Fibroblast of lung (primary cell): ENCODE data around the gene SH2D1B. TPM values are rescaled to one million over a fixed set of nuclear protein-coding genes. Genes with fewer than 3 reads are reported as not detected.

Experiments
- DNase-seq, 2 donors: peaks; one replicate each; pipeline versions ENCODE4 v3.0.0 to v3.0.0-alpha.2; 2010; ENCODE audit warnings: low read depth in 2 of 2
- H2AFZ ChIP-seq: 2 replicates; pipeline ENCODE4 v1.5.1; 2012; ENCODE audit warnings: low read length, control low read depth, inconsistent platforms
- H3K27ac ChIP-seq: 2 replicates; pipeline ENCODE4 v1.5.1; 2011; ENCODE audit warnings: low read length, control low read depth; ENCODE audit not compliant: insufficient read depth
- H3K27me3 ChIP-seq: 2 replicates; pipeline ENCODE4 v1.5.1; 2011; ENCODE audit warnings: mild to moderate bottlenecking, low read length; ENCODE audit not compliant: control insufficient read depth, insufficient read depth
- H3K36me3 ChIP-seq: 2 replicates; pipeline ENCODE4 v1.5.1; 2011; ENCODE audit warnings: low read length; ENCODE audit not compliant: control insufficient read depth, insufficient read depth
- H3K4me1 ChIP-seq: 2 replicates; pipeline ENCODE4 v1.5.1; 2011; ENCODE audit warnings: low read length; ENCODE audit not compliant: control insufficient read depth, insufficient read depth; ENCODE audit errors: extremely low read depth
- H3K4me2 ChIP-seq: 2 replicates; pipeline ENCODE4 v1.5.1; 2011; ENCODE audit warnings: low read length, control low read depth; ENCODE audit not compliant: insufficient read depth; ENCODE audit errors: extremely low read depth
- H3K4me3 ChIP-seq, 4 experiments: fragments of 200-600 bp in 1 of 4; sonication (generic) in 1 of 4; replicated peaks in 1 of 4; 2 replicates each; pipeline ENCODE4 v1.5.1; 2011 to 2016; ENCODE audit warnings: low read length in 4 of 4, low read depth in 3 of 4, mild to moderate bottlenecking in 3 of 4, control low read depth in 2 of 4, inconsistent platforms in 1 of 4, mixed read lengths in 1 of 4; ENCODE audit not compliant: insufficient read depth in 1 of 4; ENCODE audit errors: control extremely low read depth in 1 of 4
- H3K79me2 ChIP-seq: 2 replicates; pipeline ENCODE4 v1.5.1; 2012; ENCODE audit warnings: mild to moderate bottlenecking, low read length, inconsistent platforms; ENCODE audit not compliant: control insufficient read depth, insufficient read depth
- H3K9ac ChIP-seq: 2 replicates; pipeline ENCODE4 v1.5.1; 2011; ENCODE audit warnings: mild to moderate bottlenecking, low read length, control low read depth; ENCODE audit not compliant: insufficient read depth
- H3K9me3 ChIP-seq: 2 replicates; pipeline ENCODE4 v1.5.1; 2012; ENCODE audit warnings: low read depth, low read length; ENCODE audit not compliant: control insufficient read depth, insufficient read depth
- H4K20me1 ChIP-seq: 2 replicates; pipeline ENCODE4 v1.5.1; 2011; ENCODE audit warnings: low read length; ENCODE audit not compliant: control insufficient read depth, insufficient read depth; ENCODE audit errors: extremely low read depth
- EZH2 ChIP-seq: IDR thresholded peaks from 2 replicates; pipeline ENCODE4 v1.5.1; 2012; ENCODE audit warnings: low read length, control low read depth, mild to moderate bottlenecking; ENCODE audit errors: missing control alignments
- polyA plus RNA-seq, 2 donors: library from polyadenylated mRNA; depleted of rRNA in 1 of 2; stranded (reverse) in 1 of 2; unstranded in 1 of 2; fragments of >200 nt; gene quantifications; 2 replicates each; pipeline ENCODE4 v1.2.1, GENCODE V29; 2011 to 2012; ENCODE audit warnings: missing spikeins in 1 of 2
- total RNA-seq: library from RNA; depleted of rRNA; stranded (reverse); fragments of >200 nt; gene quantifications from 2 replicates; pipeline ENCODE4 v1.2.1, GENCODE V29; 2014
- TF ChIP-seq, protein P1 (sequence below), 2 donors: IDR thresholded peaks in 1 of 2; conservative IDR thresholded peaks in 1 of 2; 1 replicate in 1 of 2; 2 replicates in 1 of 2; pipeline ENCODE4 v1.5.1; 2011 to 2012; ENCODE audit warnings: low read length in 2 of 2, control low read depth in 1 of 2, inconsistent platforms in 1 of 2, low read depth in 1 of 2, mild to moderate bottlenecking in 1 of 2

SH2D1B gene
- total and polyA plus RNA-seq, 2 donors (not counting 1 experiment from before 2014, with no cell fraction given), result not detected

DNA sequence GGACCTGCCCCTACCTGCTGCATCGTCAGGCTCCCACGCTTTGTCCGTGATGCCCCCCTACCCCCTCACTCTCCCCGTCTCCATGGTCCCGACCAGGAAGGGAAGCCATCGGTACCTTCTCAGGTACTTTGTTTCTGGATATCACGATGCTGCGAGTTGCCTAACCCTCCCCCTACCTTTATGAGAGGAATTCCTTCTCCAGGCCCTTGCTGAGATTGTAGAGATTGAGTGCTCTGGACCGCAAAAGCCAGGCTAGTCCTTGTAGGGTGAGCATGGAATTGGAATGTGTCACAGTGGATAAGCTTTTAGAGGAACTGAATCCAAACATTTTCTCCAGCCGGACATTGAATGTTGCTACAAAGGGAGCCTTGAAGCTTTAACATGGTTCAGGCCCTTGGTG lies 44.2 kb downstream of the SH2D1B start:
- no peak overlapping the region for H2AFZ ChIP-seq
- no peak for DNase-seq

DNA sequence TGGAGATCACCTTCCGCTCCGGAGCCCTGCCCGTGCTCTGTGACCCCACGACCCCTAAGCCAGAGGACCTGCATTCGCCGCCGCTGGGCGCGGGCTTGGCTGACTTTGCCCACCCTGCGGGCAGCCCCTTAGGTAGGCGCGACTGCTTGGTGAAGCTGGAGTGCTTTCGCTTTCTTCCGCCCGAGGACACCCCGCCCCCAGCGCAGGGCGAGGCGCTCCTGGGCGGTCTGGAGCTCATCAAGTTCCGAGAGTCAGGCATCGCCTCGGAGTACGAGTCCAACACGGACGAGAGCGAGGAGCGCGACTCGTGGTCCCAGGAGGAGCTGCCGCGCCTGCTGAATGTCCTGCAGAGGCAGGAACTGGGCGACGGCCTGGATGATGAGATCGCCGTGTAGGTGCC lies 44.9 kb downstream of the SH2D1B start:
- TF ChIP-seq EZH2, result no peak
- TF ChIP-seq, protein P1, sequence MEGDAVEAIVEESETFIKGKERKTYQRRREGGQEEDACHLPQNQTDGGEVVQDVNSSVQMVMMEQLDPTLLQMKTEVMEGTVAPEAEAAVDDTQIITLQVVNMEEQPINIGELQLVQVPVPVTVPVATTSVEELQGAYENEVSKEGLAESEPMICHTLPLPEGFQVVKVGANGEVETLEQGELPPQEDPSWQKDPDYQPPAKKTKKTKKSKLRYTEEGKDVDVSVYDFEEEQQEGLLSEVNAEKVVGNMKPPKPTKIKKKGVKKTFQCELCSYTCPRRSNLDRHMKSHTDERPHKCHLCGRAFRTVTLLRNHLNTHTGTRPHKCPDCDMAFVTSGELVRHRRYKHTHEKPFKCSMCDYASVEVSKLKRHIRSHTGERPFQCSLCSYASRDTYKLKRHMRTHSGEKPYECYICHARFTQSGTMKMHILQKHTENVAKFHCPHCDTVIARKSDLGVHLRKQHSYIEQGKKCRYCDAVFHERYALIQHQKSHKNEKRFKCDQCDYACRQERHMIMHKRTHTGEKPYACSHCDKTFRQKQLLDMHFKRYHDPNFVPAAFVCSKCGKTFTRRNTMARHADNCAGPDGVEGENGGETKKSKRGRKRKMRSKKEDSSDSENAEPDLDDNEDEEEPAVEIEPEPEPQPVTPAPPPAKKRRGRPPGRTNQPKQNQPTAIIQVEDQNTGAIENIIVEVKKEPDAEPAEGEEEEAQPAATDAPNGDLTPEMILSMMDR (conservative IDR thresholded peaks at IDR 0.05 in 1 of 2, IDR thresholded peaks at IDR 0.05 in 1 of 2; ENCODE audit: low read depth in 1 of 2, low read length in 2 of 2), result no peak
- H2AFZ ChIP-seq, result no peak overlapping the region

More for the DNA sequence above, 44.2 kb downstream of the SH2D1B start:
- H3K4me3 ChIP-seq, result no peak overlapping the region
- H3K79me2 ChIP-seq, result no peaks in the 10 kb centered on the region
- H3K36me3 ChIP-seq, result no peaks in the 10 kb centered on the region
- no peaks in the 10 kb centered on the region for H3K4me1 ChIP-seq
- no peaks in the 10 kb centered on the region for H3K9me3 ChIP-seq
- H3K9ac ChIP-seq, result no peak overlapping the region
- H3K4me2 ChIP-seq, result no peak overlapping the region
- H3K27ac ChIP-seq, result no peak overlapping the region
- no peaks in the 10 kb centered on the region for H4K20me1 ChIP-seq
- TF ChIP-seq, protein P1 (conservative IDR thresholded peaks at IDR 0.05 in 1 of 2, IDR thresholded peaks at IDR 0.05 in 1 of 2; ENCODE audit: low read depth in 1 of 2, low read length in 2 of 2), result no peak
- no peak for TF ChIP-seq EZH2
- H3K27me3 ChIP-seq, result peaks cover 2% of the 10 kb centered on the region

DNA sequence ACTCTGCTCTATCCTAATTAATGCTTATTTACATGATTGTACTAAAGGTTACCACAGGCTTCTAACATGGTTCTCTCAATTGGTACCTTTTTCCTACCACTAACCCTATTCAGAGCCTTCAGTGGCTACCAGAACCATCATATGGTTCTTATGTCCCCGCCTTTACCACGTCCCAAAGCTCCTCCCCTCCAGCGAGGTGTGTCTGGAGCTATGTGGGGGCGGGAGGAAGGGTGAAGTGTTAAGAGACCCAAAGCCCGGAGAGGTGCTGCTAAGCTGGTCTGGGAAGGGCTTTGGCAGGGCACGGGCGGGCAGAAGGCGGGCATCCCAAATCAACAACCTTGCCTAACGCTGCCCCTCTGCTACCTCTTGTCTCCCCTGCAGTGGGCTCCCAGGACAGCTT lies 45.3 kb downstream of the SH2D1B start:
- H4K20me1 ChIP-seq, result no peaks in the 10 kb centered on the region
- no peaks in the 10 kb centered on the region for H3K36me3 ChIP-seq
- no peak overlapping the region for H3K9ac ChIP-seq
- no peak overlapping the region for H3K27ac ChIP-seq
- peak overlapping the region in 2 of 4 experiments; percentile 11 to 46 for H3K4me3 ChIP-seq
- no peaks in the 10 kb centered on the region for H3K79me2 ChIP-seq
- no peaks in the 10 kb centered on the region for H3K4me1 ChIP-seq
- DNase-seq, result no peak
- no peak overlapping the region for H3K4me2 ChIP-seq
- H2AFZ ChIP-seq, result no peak overlapping the region
- no peaks in the 10 kb centered on the region for H3K9me3 ChIP-seq
- TF ChIP-seq, protein P1 (conservative IDR thresholded peaks at IDR 0.05 in 1 of 2, IDR thresholded peaks at IDR 0.05 in 1 of 2; ENCODE audit: low read depth in 1 of 2, low read length in 2 of 2), result no peak
- TF ChIP-seq EZH2, result no peak
- H3K27me3 ChIP-seq, result peaks cover 2% of the 10 kb centered on the region

More for the DNA sequence above, 44.9 kb downstream of the SH2D1B start:
- Histone ChIP-seq H3K79me2 (no peaks in the 10 kb centered on the region), H3K4me2 (no peak overlapping the region), H3K9ac (no peak overlapping the region), H3K27ac (no peak overlapping the region), H4K20me1 (no peaks in the 10 kb centered on the region), H3K27me3 (peaks cover 2% of the 10 kb centered on the region), H3K4me1 (no peaks in the 10 kb centered on the region), H3K36me3 (no peaks in the 10 kb centered on the region), H3K4me3 (peak overlapping the region in 2 of 4 experiments; percentile 11 to 46), H3K9me3 (no peaks in the 10 kb centered on the region)
- no peak for DNase-seq
